GM18505 (cell line): ENCODE results near the gene NDUFS2.

Source experiments
- ATAC-seq: cut with Tn5 transposase; IDR thresholded peaks from one replicate; pipeline ENCODE4 v1.9.1; 2021; ENCODE audit not compliant: unreplicated experiment
- POLR2A ChIP-seq: IDR thresholded peaks from 4 replicates; pipeline ENCODE4 v1.6.1; 2011; ENCODE audit warnings: borderline replicate concordance; ENCODE audit not compliant: insufficient read depth, insufficient read length; ENCODE audit errors: extremely low read depth

The NDUFS2 gene

DNA sequence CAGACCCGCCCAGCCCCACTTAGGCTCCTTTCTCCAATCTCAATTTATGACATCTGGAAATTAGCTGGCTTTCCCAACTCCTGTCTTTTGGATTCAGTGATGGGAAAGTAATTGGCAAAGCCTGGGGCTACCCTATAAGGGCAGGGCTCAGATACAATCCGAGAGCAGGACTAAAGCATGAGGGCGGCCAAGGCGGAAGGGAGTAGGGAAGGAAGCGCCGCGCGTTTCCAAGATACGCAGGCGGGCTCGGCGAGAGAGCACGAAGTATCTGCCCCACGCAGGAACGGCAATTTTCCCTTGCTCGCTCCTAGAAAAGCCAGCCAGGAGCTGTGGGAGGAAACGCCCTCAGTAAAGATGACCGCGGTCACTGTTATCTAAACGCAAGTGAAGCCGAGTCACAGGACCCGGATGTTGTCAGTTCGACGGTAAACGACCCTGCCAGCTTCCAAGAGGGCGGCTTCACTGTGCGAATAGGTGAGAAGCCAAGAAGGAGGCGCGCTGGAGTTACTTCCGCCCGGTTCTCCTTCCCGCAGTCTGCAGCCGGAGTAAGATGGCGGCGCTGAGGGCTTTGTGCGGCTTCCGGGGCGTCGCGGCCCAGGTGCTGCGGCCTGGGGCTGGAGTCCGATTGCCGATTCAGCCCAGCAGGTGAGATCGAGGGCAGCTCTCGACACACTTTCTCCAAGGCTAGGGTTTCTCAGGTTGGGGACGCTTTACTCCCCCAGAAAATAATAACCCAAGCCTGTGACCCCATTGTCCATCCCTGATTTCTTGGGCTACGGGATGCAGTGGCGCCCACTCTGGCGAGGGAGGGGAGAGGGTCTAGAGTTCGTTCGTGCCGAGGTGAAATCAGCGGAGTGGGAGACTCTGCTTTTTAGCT is at the start of gene NDUFS2:
NDUFS2 (plus strand) TSS at position 532 of the 877 bp plus-strand sequence; CDS start at position 551, 19 bp downstream.
- peak; percentile 95 for TF ChIP-seq POLR2A
- peak; percentile 96 for ATAC-seq

DNA sequence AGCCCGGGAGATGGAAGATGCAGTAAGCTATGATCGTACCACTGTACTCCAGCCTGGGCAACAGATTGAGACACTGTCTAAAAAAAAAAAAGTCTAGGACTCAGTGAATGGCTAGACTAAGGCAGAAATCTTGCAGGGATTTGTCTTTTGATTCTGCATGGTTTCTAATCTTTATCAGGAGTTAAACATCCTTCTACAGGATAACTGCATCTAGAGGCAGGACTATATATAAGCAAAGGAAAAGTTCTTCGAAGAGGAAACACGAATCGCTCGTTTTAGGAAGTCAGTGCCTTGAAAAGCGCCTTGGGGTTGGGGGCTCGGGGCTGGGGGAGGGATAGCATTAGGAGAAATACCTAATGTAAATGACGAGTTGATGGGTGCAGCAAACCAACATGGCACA is 49.0 kb upstream of the NDUFS2 start:
- TF ChIP-seq POLR2A: no peak
- no peak for ATAC-seq

GRCh38 chr1:161153682-161154337 is 48.4 kb upstream of the NDUFS2 start, which contains the start of gene UFC1:
TSS of gene UFC1 (plus strand) at chr1:161153978. CDS start at chr1:161153998, 20 bp downstream.
- peak; percentile 89 for TF ChIP-seq POLR2A

GRCh38 chr1:161157867-161158266 is 44.3 kb upstream of the NDUFS2 start:
- ATAC-seq: no peak
- TF ChIP-seq POLR2A: no peak

More at GRCh38 chr1:161153682-161154337, 48.4 kb upstream of the NDUFS2 start, which contains the start of gene UFC1:
- peak; percentile 80 for ATAC-seq

- ATAC-seq: no peak
- no peak for TF ChIP-seq POLR2A
Measured at GRCh38 chr1:161158316-161159010, 43.7 kb upstream of the NDUFS2 start.

DNA sequence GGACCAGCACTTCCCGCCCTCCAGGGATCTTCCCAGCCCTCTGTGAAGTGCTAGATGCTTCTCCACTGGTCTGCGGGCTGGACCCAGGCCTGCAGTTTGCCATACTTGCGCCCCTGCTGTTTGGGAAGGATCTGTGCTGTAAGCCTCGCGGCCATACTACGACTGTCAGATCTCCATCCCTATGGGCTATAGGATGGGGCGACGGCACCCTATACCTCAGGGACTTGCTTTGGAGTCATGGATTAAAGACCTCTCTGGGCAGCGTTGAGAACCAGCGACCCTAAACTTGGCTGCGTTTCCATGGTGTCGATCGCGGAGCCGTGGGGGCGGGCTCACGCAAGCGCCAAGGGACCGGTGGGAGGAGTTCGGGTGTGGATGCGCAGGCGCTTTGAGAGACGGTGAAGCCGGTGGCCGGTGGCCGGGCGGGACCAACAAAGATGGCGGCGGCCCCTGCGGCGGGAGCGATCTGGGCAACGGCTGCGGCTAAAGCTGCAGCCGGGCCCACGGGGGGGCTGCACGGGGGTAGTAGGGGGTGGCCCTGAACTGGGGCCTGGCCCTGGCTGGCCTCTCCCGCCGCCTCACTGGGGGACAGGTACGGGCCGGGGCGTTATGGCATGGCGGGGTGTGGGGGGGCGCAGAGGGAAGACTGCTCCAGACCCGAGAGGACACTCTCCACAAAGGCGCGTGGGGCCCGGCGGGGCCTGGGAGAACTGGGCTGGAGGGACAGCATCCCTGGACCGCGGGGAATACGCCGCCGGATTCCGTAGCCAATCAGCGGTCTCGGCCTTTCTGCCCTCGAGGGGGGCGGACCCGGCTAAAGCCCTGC is 42.9 kb upstream of the NDUFS2 start, which contains the start of gene USP21:
USP21 (plus strand) TSS at position 414 of the 826 bp plus-strand sequence. CDS start 1,141 bp downstream, outside the sequence.
- TF ChIP-seq POLR2A: peak; percentile 80

DNA sequence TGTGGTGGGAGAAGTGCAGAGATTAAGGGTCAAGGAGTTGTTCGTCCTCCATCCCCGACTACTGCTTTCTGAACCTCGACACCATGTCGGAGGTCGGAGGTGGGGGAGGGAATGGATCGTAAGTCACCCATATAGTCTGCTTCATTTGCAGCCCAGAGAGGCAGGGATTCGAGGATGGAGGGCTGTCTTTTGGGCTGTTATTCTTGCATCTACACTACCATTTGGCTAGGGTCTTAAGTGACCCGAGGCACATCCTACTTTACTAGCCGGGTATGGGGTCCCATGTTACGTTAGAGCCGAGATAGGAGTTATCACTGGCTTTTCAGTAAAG is 42.3 kb upstream of the NDUFS2 start:
- ATAC-seq: peak; percentile 5

More for the DNA sequence above, 42.9 kb upstream of the NDUFS2 start, which contains the start of gene USP21:
- ATAC-seq: peak; percentile 86

GRCh38 chr1:161160671-161161145 is 41.5 kb upstream of the NDUFS2 start:
- no peak for TF ChIP-seq POLR2A
- ATAC-seq: no peak

More for the DNA sequence above, 42.3 kb upstream of the NDUFS2 start:
- TF ChIP-seq POLR2A: no peak

GRCh38 chr1:161161652-161162051 is 40.5 kb upstream of the NDUFS2 start:
- ATAC-seq: no peak
- no peak for TF ChIP-seq POLR2A

GRCh38 chr1:161162052-161162451 is 40.1 kb upstream of the NDUFS2 start:
- ATAC-seq: no peak
- TF ChIP-seq POLR2A: no peak

DNA sequence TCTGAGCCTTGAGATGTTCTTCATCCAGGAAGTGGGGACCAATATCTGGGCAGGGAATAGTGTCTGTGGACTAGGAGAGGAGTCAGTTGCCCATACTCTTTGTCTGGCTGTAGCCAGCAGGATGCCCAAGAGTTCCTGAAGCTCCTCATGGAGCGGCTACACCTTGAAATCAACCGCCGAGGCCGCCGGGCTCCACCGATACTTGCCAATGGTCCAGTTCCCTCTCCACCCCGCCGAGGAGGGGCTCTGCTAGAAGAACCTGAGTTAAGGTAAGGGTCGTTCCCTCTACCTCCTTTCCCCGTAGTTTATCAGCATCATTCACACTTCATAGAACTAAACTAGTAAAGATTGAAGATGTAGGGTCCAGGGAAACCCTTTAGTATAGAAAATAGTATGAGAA is 39.4 kb upstream of the NDUFS2 start:
- TF ChIP-seq POLR2A: no peak
- ATAC-seq: no peak

DNA sequence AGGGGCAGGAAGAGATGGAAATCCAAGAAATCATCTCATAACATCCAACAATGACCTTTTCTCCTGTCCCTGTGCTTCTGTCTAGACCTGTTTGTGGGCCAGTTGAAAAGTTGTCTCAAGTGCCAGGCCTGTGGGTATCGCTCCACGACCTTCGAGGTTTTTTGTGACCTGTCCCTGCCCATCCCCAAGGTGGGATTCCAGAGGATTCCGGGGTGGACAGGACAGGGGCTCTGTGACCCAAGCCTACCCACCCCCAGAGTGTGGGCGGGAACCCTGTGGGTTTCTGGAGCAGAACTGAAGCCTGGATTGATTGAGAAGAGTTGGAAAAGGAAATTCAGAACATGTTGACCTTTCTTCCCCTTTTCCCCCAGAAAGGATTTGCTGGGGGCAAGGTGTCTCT is 38.4 kb upstream of the NDUFS2 start:
- no peak for TF ChIP-seq POLR2A
- ATAC-seq: no peak
